ENCODE results near the gene NUBP2.

NUBP2 gene

DNA sequence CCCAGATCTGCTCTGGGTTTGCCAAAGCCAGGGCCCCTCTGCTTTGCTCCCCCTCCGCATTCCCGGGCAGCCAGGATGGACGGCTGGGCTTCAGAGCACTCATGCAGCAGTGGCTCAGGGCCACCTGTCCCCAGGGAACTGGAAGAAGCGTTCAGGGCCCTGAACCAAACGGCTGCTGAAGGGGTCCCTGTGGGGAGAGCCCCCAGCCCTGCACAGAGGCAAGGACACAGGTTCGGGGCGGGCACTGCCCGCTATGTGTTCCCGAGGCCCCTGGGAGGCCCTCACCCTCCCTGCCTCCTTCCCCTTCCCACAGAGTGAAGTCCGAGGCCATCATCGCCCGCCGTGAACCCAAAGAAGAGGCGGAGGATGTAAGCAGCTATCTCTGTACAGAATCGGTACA lies 21.8 kb upstream of the NUBP2 start:
- TF ChIP-seq, protein P1, sequence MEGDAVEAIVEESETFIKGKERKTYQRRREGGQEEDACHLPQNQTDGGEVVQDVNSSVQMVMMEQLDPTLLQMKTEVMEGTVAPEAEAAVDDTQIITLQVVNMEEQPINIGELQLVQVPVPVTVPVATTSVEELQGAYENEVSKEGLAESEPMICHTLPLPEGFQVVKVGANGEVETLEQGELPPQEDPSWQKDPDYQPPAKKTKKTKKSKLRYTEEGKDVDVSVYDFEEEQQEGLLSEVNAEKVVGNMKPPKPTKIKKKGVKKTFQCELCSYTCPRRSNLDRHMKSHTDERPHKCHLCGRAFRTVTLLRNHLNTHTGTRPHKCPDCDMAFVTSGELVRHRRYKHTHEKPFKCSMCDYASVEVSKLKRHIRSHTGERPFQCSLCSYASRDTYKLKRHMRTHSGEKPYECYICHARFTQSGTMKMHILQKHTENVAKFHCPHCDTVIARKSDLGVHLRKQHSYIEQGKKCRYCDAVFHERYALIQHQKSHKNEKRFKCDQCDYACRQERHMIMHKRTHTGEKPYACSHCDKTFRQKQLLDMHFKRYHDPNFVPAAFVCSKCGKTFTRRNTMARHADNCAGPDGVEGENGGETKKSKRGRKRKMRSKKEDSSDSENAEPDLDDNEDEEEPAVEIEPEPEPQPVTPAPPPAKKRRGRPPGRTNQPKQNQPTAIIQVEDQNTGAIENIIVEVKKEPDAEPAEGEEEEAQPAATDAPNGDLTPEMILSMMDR (IDR thresholded peaks at IDR 0.05; ENCODE audit: low read depth, low read length), result no peak
- no peak overlapping the region for H3K4me3 ChIP-seq (ENCODE audit: low read depth, low read length)

DNA sequence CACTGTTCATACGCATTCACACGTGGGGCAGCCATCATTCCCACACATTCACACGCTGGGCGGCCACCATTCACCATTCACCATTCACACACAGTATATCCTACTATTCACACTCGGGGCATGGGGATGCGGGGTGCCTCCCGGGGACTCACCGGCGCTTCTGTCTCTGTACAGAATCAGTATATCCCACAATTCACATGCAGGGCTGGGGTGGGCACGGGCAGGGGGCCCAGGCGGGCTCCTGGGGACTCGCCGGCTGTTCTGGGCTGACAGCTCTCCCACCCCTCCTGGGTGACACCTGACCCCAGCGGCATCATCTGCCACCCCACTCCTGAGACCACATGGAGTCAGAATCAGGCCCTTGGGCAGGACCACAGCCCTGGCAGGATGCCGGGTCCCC lies 21.0 kb upstream of the NUBP2 start:
- no peak overlapping the region for H3K4me3 ChIP-seq (ENCODE audit: low read depth, low read length)
- TF ChIP-seq, protein P1 (IDR thresholded peaks at IDR 0.05; ENCODE audit: low read depth, low read length), result no peak

DNA sequence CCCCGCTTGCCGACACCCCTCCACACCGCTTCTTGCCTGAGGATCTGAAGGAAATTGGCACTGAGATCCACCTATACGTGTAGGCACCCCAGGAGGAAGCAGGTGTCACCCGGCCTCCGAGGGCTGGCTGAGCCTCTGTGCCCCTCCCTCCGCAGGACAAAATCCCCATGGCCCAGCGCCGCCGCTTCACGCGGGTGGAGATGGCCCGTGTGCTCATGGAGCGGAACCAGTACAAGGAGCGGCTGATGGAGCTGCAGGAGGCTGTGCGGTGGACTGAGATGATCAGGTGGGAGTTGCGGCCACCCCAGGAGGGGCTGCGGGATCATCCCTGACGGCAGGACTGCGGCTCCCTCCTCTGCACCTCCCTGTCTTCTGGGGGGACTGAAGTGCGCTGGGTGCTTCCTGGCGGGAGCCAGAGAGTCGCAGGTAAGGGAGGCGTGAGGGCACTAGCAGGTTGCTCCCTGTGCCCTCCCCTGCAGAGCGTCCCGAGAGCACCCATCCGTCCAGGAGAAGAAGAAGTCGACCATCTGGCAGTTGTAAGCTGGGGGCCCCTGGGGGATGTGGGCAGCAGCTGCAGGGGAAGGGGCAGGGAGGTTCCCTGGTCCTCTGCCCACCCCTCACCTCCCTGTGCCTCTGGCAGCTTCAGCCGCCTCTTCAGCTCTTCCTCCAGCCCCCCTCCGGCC lies 20.4 kb upstream of the NUBP2 start:
- H3K4me3 ChIP-seq (ENCODE audit: low read depth, low read length), result no peak overlapping the region
- TF ChIP-seq, protein P1 (IDR thresholded peaks at IDR 0.05; ENCODE audit: low read depth, low read length), result no peak

DNA sequence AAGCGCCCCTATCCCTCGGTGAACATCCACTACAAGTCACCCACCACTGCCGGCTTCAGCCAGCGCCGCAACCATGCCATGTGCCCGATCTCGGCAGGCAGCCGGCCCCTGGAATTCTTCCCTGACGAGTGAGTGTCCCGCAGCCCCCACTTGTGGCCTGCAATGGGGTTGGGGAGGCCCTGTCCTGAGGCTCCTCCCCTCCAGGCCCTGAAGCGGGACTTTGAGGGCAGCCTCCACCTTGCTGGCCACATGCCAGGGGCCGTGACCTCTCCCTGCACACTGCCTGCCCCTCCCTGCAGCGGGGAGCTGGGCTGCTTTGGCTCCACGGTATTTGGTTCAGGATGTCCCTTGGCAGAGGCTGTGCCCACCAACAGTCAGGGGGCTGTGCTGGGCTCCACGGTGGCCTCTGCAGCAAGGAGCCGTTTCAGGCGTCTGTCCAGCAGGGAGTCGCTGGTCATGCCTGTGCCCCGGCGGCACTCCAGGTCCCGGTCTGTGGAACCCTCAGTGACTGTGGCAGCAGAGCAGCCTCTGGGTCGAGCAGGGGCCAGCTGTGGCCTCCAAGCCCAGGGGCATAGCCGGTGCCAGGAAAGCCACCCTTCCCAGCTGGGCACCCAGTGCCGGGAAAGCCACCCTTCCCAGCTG lies 19.8 kb upstream of the NUBP2 start:
- TF ChIP-seq, protein P1 (IDR thresholded peaks at IDR 0.05; ENCODE audit: low read depth, low read length), result no peak
- H3K4me3 ChIP-seq (ENCODE audit: low read depth, low read length), result no peak overlapping the region

DNA sequence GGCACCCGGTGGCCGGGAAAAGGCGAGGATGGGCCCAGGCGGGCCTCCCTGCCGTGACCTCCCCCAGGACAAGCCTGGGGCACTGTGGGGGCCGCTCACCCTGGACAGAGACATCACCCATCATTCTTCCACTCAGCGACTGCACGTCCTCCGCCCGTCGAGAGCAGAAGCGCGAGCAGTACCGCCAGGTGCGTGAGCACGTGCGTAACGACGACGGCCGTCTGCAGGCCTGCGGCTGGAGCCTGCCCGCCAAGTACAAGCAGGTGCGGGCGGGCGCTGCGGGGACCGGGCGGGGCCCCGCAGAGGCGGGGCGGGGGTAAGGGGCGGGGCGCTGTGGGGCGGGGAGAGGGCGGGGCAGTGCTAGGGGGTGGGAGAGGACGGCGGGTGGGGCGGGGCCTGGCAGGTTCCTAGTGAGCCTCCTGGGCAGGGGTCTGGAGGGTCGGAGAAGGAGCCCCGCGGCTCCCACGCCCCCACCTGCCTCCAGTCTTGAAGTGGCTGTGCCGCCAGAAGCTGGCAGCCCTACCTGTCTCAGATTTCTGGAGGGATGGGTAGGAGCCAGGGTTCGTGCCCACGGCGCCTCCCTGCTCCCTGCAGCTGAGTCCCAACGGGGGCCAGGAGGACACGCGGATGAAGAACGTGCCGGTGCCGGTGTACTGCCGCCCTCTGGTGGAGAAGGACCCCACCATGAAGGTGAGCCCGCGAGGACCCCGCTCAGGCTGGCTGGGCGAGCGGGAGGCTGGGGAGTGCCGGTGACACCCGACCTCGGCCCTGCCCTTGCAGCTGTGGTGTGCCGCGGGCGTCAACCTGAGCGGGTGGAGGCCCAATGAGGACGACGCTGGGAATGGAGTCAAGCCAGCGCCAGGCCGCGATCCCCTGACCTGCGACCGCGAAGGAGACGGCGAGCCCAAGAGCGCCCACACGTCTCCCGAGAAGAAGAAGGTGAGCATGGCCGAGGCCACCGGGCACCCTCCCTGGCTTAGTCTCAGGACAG lies 18.9 kb upstream of the NUBP2 start:
- no peak overlapping the region for H3K4me3 ChIP-seq (ENCODE audit: low read depth, low read length)
- TF ChIP-seq, protein P1 (IDR thresholded peaks at IDR 0.05; ENCODE audit: low read depth, low read length), result 0 out of 2 replicates have a peak, but pooled peaks have one; percentile 8

DNA sequence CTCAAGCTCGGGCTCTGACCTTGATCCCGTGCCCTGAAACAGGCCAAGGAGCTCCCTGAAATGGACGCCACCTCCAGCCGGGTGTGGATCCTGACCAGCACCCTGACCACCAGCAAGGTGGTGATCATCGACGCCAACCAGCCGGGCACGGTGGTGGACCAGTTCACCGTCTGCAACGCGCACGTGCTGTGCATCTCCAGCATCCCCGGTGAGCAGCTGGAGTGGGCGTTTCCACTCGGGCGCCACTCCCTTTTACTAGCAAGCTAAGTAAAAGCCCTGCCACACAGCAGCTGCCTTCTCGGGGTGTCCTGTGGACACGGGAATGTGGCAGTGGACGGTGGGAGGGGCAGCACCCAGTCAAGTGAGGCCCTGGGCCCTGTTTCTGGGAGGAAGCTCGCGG lies 17.8 kb upstream of the NUBP2 start:
- no peak overlapping the region for H3K4me3 ChIP-seq (ENCODE audit: low read depth, low read length)
- TF ChIP-seq, protein P1 (IDR thresholded peaks at IDR 0.05; ENCODE audit: low read depth, low read length), result no peak

Measured in WI38 (cell line).